Measurements from ENCODE around the gene TGFB1I1.
"Not testable (repeated sequence)": the region's sequence is repeated elsewhere in the genome, so short reads cannot be mapped to it uniquely, and the experiment has no call there.

TGFB1I1 gene

GRCh38 chr16:31471241-31471874 is 594 bp upstream of the TGFB1I1 start:
- DNase-seq (ENCODE audit: low read depth in 2 of 2), result no peak

DNA sequence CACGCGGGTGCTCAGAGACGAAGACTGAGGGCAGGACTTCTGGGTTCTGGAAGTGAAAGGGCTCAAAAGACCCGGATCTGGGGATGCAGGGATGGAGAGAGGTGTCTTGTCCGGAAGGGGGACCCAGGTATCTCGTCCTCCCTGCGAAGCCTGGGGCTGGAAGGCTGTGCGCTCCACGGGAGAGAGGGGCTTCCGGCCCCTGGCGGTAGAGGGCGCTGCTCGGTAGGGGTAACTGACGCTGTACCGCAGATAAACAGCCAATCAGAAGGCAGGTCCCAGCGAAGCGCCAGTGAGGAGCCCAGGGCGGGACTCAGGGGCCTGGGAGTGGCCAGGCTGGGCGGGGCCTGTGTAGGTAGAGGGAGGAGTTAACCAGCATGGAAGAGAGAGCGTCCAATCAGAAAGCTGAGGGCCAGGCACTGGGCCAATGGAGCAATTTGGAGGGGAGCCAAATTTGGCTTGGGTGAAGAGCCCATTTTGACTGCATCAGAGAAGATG is 804 bp downstream of the TGFB1I1 start:
- DNase-seq (ENCODE audit: low read depth in 2 of 2), result no peak

DNA sequence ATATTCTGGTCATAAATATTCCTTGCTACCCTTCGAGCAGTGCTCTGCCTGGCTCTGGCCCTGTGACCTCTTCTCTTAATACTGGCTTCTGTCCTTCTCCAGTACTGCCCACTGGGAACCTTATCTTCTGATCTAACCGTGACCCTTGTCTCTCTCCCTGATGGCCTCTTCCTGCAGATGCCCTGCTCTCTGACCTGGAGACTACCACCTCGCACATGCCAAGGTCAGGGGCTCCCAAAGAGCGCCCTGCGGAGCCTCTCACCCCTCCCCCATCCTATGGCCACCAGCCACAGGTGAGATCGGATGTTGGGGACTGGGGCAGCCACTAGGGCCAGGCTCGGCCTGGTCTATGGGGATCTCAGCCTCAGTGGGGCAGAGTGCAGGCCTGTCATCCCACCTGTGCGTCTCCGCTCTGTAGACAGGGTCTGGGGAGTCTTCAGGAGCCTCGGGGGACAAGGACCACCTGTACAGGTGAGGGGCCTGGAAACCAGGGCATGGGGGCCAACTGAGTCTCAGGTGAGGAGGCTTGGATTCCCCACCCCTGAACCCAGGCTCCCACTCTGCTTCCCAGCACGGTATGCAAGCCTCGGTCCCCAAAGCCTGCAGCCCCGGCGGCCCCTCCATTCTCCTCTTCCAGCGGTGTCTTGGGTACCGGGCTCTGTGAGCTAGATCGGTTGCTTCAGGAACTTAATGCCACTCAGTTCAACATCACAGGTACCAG is 1.5 kb downstream of the TGFB1I1 start:
- no peak for DNase-seq (ENCODE audit: low read depth in 2 of 2)

- DNase-seq (ENCODE audit: low read depth in 2 of 2), result no peak
Measured at GRCh38 chr16:31474173-31474714, 2.3 kb downstream of the TGFB1I1 start.

DNA sequence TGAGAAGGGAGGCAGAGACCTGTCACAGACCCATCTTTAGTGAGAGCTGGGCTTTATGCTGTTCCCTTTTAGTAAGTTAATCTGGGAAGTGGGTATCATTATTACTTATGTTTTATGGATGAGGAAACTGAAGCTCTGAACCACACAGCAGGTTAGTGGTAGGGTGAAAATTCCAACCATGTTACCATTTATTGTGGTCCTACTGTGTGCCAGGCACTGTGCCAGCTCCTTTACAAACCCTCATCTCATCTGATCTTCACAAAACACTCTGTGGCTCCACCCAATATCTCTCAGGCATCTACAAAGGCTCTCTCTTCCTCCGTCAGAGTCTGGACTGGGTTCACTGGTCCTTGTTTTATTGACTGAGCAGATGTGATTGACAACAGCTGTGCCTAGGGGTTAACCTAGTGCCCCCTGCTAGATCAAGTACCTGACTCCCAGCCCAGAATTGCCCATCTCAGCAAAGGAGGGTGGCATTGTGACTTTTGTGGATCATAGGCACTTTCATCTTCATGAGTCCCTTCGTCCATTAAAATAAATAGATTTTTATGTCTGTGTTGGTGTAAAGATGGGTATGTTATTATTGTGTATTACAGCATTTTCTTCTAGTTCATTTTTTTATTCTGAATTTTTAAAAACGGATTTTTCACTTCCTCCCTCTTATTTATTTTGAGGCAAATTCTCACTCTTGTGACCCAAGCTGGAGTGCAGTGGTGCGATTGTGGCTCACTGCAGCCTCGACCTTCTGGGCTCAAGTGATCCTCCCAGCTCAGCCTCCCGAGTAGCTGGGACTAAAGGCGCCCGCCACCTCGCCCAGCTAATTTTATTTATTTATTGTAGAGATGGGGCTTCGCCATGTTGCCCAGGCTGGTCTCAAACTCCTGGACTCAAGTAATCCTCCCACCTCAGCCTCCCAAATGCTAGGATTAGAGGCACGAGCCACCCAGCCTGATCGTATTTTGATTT is 3.1 kb downstream of the TGFB1I1 start:
- no peak for DNase-seq (ENCODE audit: low read depth in 2 of 2)

GRCh38 chr16:31475946-31476302 is 4.0 kb downstream of the TGFB1I1 start:
- DNase-seq (ENCODE audit: low read depth in 2 of 2), result no peak

GRCh38 chr16:31476303-31477219 is 4.6 kb downstream of the TGFB1I1 start:
- DNase-seq (ENCODE audit: low read depth in 2 of 2), result peak; percentile 80 to 84

DNA sequence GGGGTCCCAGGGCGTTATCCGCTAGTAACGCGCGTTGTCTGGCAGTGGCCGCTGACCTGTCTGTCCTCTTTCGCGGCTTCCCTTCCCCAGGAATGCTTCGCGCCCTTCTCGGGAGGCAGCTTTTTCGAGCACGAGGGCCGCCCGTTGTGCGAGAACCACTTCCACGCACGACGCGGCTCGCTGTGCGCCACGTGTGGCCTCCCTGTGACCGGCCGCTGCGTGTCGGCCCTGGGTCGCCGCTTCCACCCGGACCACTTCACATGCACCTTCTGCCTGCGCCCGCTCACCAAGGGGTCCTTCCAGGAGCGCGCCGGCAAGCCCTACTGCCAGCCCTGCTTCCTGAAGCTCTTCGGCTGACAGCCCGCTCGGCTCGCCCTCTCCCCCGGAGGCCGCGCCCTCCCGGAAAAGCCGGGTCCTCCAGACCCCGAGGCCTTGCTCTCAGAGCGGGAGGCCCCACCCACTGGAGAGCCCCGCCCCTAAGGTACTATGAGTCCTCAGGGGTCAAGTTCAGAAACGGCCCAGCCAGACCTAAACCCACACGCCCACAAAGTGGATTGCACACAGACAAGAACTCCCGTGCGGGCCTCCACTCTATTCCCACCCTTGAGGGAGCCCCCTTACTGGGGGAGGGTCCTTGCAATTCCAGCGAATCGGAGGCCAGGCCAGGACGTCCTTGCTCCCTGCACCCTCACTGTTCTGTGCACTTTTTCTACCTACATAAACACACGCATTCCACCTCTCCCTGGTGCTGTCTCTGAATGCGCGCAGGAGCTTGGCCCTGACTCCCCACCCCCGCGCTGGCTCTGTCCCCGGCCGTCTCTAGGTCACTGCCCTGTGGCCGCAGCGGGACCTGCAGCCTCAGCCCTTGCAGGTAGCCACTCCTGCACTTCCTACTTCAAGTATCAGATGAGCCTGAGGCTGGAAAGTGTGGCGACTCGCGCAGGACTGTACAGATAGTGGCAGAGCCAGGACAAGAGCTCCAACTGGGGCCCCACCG is 5.6 kb downstream of the TGFB1I1 start:
- DNase-seq (ENCODE audit: low read depth in 2 of 2), result peak in 1 of 2 donors; percentile 21

GRCh38 chr16:31478956-31479355 is 7.0 kb downstream of the TGFB1I1 start:
- DNase-seq (ENCODE audit: low read depth in 2 of 2), result no peak

DNA sequence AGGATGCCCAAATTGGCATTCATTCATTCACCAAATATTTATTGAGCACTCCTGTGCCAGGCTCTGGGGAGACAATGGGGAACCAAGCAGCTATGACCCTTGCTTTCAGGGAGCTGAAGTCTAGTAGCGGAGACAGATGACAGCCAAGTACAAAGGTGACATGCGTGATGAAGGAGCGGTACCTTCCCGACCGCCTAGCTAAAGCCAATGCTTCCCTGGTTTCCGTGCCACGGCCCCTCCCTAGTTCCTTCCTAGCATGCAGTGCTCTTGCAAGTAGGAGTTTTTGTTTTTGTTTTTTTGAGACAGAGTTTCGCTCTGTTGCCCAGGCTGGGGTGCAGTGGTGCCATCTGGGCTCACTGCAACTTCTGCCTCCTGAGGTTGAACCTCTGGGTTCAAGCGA is 7.8 kb downstream of the TGFB1I1 start:
- DNase-seq (ENCODE audit: low read depth in 2 of 2), result no peak

- DNase-seq (ENCODE audit: low read depth in 2 of 2), result no peak
Measured at GRCh38 chr16:31480851-31481536, 9.0 kb downstream of the TGFB1I1 start.

DNA sequence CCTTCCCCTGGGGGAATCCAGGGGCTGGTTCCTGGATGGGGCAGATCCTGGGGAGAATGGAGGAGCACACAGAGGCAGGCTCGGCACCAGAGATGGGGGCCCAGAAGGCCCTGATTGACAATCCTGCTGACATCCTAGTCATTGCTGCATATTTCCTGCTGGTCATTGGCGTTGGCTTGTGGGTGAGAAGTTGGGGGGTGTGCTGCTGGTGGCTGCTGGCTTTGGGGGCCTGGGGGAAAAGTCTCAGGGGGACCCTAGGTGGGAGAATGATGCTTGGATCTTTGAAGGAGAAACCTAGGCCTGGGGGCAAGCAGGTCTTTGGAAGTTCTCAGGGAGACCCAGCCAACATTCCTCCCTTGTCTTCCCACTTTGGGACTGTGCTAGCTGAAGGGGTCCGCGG is 11.1 kb downstream of the TGFB1I1 start, which contains the start of gene SLC5A2:
TSS of gene SLC5A2 (plus strand) at position 43 of the 400 bp plus-strand sequence. CDS start at position 57, 14 bp downstream.
- DNase-seq (ENCODE audit: low read depth in 2 of 2), result no peak

GRCh38 chr16:31484048-31484447 is 12.1 kb downstream of the TGFB1I1 start:
- DNase-seq (ENCODE audit: low read depth in 2 of 2), result not testable (repeated sequence)

- no peak for DNase-seq (ENCODE audit: low read depth in 2 of 2)
Measured at GRCh38 chr16:31484491-31485171, 12.7 kb downstream of the TGFB1I1 start.

DNA sequence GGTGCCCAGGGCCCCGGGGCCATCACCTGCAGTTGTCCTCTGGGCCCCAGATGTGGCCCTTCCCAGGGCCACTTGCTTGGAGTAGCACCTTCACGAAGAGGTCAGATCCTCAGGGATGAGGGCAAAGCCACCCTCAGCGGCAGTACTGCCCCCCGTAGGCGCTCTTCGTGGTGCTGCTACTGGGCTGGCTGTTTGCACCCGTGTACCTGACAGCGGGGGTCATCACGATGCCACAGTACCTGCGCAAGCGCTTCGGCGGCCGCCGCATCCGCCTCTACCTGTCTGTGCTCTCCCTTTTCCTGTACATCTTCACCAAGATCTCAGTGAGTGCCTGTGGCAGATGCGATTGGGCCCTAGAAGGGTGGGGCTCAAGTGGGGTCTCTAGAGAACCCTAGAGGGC is 13.6 kb downstream of the TGFB1I1 start:
- no peak for DNase-seq (ENCODE audit: low read depth in 2 of 2)

DNA sequence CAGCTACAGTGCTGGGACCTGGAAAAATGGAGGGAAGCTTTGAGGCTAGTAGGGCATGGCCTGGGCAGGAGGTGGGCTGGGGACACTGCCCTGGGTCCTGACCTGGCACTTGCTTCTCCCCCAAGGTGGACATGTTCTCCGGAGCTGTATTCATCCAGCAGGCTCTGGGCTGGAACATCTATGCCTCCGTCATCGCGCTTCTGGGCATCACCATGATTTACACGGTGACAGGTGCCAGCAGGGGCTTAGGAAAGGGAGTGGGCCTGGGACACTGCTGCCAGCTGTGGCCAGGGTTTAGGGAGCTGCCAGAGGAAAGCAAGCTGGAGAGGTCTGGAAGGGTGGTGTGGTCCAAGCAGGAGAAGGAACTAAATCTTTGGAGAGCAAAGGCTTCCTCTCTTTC is 14.1 kb downstream of the TGFB1I1 start:
- no peak for DNase-seq (ENCODE audit: low read depth in 2 of 2)

- no peak for DNase-seq (ENCODE audit: low read depth in 2 of 2)
Measured at GRCh38 chr16:31487071-31487719, 15.2 kb downstream of the TGFB1I1 start.

Measured in stimulated activated CD8-positive, alpha-beta memory T cell treated with anti-CD3 and anti-CD28 coated beads, Interleukin-7, amount 100 ng/mL, for 4 hours (primary cell).